GM12864 (cell line): ENCODE measurements around the gene ATN1.

Experiments used
- DNase-seq: peaks from one replicate; pipeline ENCODE4 v3.0.0-alpha.2; 2011; ENCODE audit warnings: low read depth
- H3K4me3 ChIP-seq: 2 replicates; pipeline ENCODE4 v1.5.1; 2011; ENCODE audit warnings: mild to moderate bottlenecking, low read depth, low read length, control low read depth
- CTCF ChIP-seq: IDR thresholded peaks from 2 replicates; pipeline ENCODE4 v1.5.1; 2011; ENCODE audit warnings: low read depth, mild to moderate bottlenecking, moderate library complexity, low read length, control low read depth, inconsistent platforms; ENCODE audit errors: missing control alignments

ATN1 gene

GRCh38 chr12:6950401-6950801, 22.6 kb downstream of the ATN1 start:
- DNase-seq, result no peak
- peak overlapping the region; percentile 93 for H3K4me3 ChIP-seq
- TF ChIP-seq CTCF, result peak; percentile 69

- no peak for TF ChIP-seq CTCF
- peak within 1 kb of the TSS; percentile 93 for H3K4me3 ChIP-seq
- no peak for DNase-seq
These were observed 23.2 kb downstream of the ATN1 start, which contains the start of gene PTPN6 for GRCh38 chr12:6950811-6951540. Gene PTPN6 (plus strand): TSS chr12:6951356. CDS start chr12:6951513, 157 bp downstream.

GRCh38 chr12:6951551-6952120, 23.9 kb downstream of the ATN1 start:
- DNase-seq, result no peak
- peak overlapping the region; percentile 93 for H3K4me3 ChIP-seq

GRCh38 chr12:6952121-6952862, 24.5 kb downstream of the ATN1 start:
- H3K4me3 ChIP-seq, result peak overlapping the region; percentile 93
- DNase-seq, result no peak
- no peak for TF ChIP-seq CTCF

More at GRCh38 chr12:6951551-6952120, 23.9 kb downstream of the ATN1 start:
- TF ChIP-seq CTCF, result no peak

- no peak for DNase-seq
- TF ChIP-seq CTCF, result no peak
- H3K4me3 ChIP-seq, result peak overlapping the region; percentile 93
These were observed 25.2 kb downstream of the ATN1 start for GRCh38 chr12:6952863-6953441.

- no peak for TF ChIP-seq CTCF
- peak; percentile 92 for DNase-seq
- peak overlapping the region; percentile 93 for H3K4me3 ChIP-seq
These were observed 25.9 kb downstream of the ATN1 start for GRCh38 chr12:6953442-6954315.
